Stimulated activated CD4-positive, alpha-beta T cell treated with anti-CD3 and anti-CD28 coated beads, TNF-alpha, amount 100 ng/mL, for 24 hours (primary cell): ENCODE data around the gene ETS1.

Experiments used
- DNase-seq, 3 experiments: peaks; one replicate each; pipeline ENCODE4 v3.0.0-alpha.2; 2020; ENCODE audit warnings: low read depth in 3 of 3

ETS1 gene

GRCh38 chr11:128520206-128520887 is 67.0 kb downstream of the ETS1 start:
- DNase-seq = no peak

- DNase-seq = no peak
Observed at GRCh38 chr11:128519338-128519737, 68.0 kb downstream of the ETS1 start.

- no peak for DNase-seq
Observed at GRCh38 chr11:128518493-128519207, 68.7 kb downstream of the ETS1 start.

GRCh38 chr11:128517451-128518230 is 69.7 kb downstream of the ETS1 start:
- no peak for DNase-seq

- no peak for DNase-seq
Observed at GRCh38 chr11:128516886-128517285, 70.5 kb downstream of the ETS1 start.

- DNase-seq = no peak
Observed at GRCh38 chr11:128515826-128516778, 71.3 kb downstream of the ETS1 start.

GRCh38 chr11:128515086-128515485 is 72.3 kb downstream of the ETS1 start:
- no peak for DNase-seq

GRCh38 chr11:128513915-128514681 is 73.3 kb downstream of the ETS1 start:
- DNase-seq = no peak

- no peak for DNase-seq
Observed at GRCh38 chr11:128512474-128512996, 74.8 kb downstream of the ETS1 start.

GRCh38 chr11:128511712-128512111 is 75.6 kb downstream of the ETS1 start:
- no peak for DNase-seq

- DNase-seq = no peak
Observed at GRCh38 chr11:128509621-128510389, 77.6 kb downstream of the ETS1 start.

GRCh38 chr11:128508770-128509510 is 78.4 kb downstream of the ETS1 start:
- no peak for DNase-seq

GRCh38 chr11:128507936-128508335 is 79.4 kb downstream of the ETS1 start:
- no peak for DNase-seq

- DNase-seq = peak in 1 of 3 experiments; percentile 47
Observed at GRCh38 chr11:128506999-128507611, 80.3 kb downstream of the ETS1 start.

- no peak for DNase-seq
Observed at GRCh38 chr11:128506356-128506755, 81.0 kb downstream of the ETS1 start.

GRCh38 chr11:128505449-128506065 is 81.8 kb downstream of the ETS1 start:
- no peak for DNase-seq

GRCh38 chr11:128504486-128504885 is 82.9 kb downstream of the ETS1 start:
- no peak for DNase-seq
